GM12872 (cell line): ENCODE results near the gene RAB33B.
A peak's percentile ranks its signal among the peaks of the same experiment; 100 is the strongest.

Experiments
- TF ChIP-seq, protein P1 (sequence below): IDR thresholded peaks from 3 replicates; pipeline ENCODE4 v1.5.1; 2011; ENCODE audit warnings: low read depth, mild to moderate bottlenecking, low read length, moderate library complexity; ENCODE audit not compliant: insufficient read depth

Gene RAB33B

DNA sequence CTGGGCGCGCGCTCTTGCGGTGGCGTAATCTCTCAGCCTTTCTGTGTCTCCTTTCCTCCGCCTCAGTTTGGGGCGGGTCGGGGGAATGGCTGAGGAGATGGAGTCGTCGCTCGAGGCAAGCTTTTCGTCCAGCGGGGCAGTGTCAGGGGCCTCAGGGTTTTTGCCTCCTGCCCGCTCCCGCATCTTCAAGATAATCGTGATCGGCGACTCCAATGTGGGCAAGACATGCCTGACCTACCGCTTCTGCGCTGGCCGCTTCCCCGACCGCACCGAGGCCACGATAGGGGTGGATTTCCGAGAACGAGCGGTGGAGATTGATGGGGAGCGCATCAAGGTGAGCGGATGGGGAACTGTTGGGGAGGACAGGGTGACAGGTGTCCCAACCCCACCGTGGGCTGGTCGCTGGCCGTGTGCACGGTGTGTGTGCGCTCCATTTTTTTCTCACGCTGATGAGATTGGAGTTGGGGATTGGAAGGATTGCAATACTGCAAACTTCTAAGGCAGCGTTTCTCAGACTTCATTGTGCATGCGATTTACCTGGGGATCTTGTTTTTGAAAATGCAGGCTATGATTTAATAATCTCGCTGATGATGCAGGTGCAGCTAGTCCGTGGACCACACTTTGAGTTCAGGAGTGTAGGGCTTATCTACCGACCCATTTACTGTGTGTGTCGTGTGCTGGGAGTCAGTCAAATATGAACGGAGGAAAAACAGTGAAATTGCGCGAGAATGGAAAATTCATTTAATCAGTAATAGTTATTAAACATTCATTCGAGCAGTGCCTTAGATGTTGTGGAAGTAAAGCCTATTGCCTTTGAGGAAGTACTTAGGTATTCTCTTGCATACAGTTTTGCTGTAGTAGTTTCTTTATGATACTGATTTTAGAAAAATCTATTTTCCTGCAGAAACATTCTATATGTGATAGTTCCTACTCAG is at the start of gene RAB33B:
RAB33B (plus strand) TSS at position 11 of the 935 bp plus-strand sequence; CDS start at position 86, 75 bp downstream.
- TF ChIP-seq, protein P1, sequence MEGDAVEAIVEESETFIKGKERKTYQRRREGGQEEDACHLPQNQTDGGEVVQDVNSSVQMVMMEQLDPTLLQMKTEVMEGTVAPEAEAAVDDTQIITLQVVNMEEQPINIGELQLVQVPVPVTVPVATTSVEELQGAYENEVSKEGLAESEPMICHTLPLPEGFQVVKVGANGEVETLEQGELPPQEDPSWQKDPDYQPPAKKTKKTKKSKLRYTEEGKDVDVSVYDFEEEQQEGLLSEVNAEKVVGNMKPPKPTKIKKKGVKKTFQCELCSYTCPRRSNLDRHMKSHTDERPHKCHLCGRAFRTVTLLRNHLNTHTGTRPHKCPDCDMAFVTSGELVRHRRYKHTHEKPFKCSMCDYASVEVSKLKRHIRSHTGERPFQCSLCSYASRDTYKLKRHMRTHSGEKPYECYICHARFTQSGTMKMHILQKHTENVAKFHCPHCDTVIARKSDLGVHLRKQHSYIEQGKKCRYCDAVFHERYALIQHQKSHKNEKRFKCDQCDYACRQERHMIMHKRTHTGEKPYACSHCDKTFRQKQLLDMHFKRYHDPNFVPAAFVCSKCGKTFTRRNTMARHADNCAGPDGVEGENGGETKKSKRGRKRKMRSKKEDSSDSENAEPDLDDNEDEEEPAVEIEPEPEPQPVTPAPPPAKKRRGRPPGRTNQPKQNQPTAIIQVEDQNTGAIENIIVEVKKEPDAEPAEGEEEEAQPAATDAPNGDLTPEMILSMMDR, result no peak

DNA sequence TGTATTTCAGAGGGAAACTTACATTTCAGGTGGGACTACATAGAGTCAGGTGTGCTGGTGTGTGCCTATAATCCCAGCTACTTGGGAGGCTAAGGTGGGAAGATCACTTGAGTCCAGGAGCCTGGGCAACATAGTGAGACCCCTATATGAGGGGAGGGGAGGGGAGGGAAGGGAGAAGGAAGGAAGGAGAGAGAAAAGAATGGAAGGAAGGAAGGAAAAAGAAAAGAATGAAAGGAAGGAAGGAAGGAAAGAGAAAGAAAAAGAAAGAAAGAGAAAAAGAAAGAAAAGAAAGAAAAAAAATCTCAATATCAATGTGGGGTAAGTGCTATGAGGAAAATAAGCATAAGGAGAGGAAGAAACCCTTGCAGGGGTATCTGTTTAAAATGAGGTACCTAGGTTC is 43.6 kb upstream of the RAB33B start:
- TF ChIP-seq, protein P1, result no peak

GRCh38 chr4:139414671-139415210 is 39.2 kb upstream of the RAB33B start:
- TF ChIP-seq, protein P1, result 0 out of 3 replicates have a peak, but pooled peaks have one; percentile 1

GRCh38 chr4:139416073-139416673 is 37.7 kb upstream of the RAB33B start:
- TF ChIP-seq, protein P1, result peak; percentile 50; the same call in 2 of the 3 replicates

- TF ChIP-seq, protein P1, result no peak
These were observed 34.5 kb upstream of the RAB33B start for GRCh38 chr4:139419388-139419914.

GRCh38 chr4:139420652-139421051 is 33.3 kb upstream of the RAB33B start:
- TF ChIP-seq, protein P1, result no peak

GRCh38 chr4:139436122-139436521 is 17.8 kb upstream of the RAB33B start:
- TF ChIP-seq, protein P1, result no peak
